ENCODE data around the gene KANSL1L. TPM values are rescaled to one million over a fixed set of nuclear protein-coding genes. Genes with fewer than 3 reads are reported as not detected.

The KANSL1L gene
- total and polyA plus RNA-seq, 9 of the 15 experiments (the other 6 are each of a cell fraction or from before 2014, with no cell fraction given): 1.3 to 6.7 (median 2.4) TPM

DNA sequence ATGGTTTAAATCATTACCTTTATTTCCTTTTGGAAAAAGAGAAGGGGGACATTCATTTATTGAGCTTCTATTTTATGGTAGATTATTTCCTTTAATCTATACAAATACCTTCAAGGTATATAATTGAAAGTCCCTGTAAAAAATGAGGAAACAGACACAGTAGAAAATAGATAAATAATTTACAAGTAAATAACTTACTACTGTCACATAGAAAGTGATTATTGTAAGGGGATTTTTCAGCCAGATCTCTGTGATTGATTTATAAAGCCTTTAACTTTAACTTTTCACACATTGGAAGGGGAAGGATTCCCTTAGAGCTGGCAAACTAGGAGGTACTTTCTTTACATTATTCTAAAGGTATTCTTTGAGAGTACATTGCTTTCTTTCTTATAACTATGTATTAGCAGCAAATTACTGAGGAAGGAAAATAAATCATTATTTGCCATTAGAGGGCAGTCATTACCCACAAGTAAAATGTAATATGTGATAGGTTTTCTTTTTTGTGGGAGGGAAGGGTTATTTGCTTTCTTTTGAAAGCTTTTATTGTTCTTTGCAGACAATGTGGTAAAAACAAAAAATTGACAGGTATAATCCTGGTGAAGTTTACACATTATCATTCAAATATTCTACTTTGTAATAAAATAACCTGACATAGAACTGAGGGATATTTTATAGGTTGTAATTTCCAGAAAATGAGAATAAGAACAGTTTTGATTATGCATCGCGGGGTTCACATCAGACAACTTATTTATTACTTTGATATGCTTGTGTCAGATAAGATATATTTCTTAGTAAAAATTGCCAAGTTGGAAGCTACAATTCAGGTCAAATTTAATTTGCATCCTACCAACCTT is 193.6 kb downstream of the KANSL1L start (continued):
- TF ChIP-seq, protein P1, sequence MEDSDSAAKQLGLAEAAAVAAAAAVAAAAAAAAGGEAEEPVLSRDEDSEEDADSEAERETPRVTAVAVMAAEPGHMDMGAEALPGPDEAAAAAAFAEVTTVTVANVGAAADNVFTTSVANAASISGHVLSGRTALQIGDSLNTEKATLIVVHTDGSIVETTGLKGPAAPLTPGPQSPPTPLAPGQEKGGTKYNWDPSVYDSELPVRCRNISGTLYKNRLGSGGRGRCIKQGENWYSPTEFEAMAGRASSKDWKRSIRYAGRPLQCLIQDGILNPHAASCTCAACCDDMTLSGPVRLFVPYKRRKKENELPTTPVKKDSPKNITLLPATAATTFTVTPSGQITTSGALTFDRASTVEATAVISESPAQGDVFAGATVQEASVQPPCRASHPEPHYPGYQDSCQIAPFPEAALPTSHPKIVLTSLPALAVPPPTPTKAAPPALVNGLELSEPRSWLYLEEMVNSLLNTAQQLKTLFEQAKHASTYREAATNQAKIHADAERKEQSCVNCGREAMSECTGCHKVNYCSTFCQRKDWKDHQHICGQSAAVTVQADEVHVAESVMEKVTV (CRISPR knock-in tag; IDR thresholded peaks at IDR 0.05): 0 out of 2 replicates have a peak, but pooled peaks have one; percentile 46
- 0 out of 2 replicates have a peak, but pooled peaks have one; percentile 30 for TF ChIP-seq SMC3 (conservative IDR thresholded peaks at IDR 0.05; ENCODE audit: insufficient read depth, low read depth, low read length)

DNA sequence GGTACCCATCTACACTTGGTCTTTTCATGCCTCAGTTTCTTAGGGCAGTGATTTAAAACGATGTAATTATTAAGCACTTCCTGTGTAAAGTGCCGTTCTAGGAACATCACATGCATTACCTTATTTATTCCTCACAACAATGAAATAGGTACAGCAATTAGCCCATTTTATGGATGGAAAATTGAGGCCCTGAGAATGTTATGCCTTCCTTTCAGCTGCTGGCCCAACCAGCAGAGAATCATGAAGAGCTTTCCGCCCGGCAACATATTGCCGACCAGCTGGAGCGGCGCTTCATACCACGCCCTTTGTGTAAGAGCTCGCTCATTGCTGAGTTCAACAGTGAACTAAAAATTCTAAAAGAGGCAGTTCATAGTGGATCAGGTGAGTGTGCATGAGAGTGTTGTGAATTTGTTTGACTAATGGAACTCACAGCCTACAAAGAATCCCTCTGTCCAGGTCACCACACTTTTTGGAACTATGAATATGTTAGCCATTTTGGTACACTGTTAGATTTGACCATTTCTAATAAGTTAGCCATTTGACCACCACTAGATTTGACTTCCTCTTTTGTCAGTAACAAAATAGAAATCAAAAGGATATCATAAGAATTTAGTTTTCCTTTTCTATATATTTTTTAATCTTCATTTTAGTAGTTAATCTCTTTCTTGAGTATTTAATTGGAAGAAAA is 194.4 kb downstream of the KANSL1L start:
- no peaks in the 10 kb centered on the region for H3K9me3 ChIP-seq (replicated peaks; ENCODE audit: control insufficient read depth, insufficient read depth, low read depth, low read length)
- H3K9ac ChIP-seq (ENCODE audit: insufficient read depth in 1 of 2, low read depth in 2 of 2, low read length in 2 of 2): no peak overlapping the region
- no TSS peak for BruUV-seq (replicated peaks)
- FAIRE-seq: no peak
- in situ Hi-C loops (cut with MboI): loop anchor here (5.0 kb wide), 1 partner anchor 220 kb away; no protein-coding TSS in a partner anchor
- no peak overlapping the region for H2AFZ ChIP-seq (ENCODE audit: low read depth, low read length)
- H3K4me3 ChIP-seq: no peak overlapping the region
- no peak overlapping the region for H3K27ac ChIP-seq (ENCODE audit: extremely low read depth, low read depth, low read length)
- CTCF ChIA-PET (ENCODE audit: low intra/inter-chr PET ratio): interaction anchor here (0.7 to 2.5 kb wide), 3 partner anchors 216 to 222 kb away, joined by 3 to 28 read pairs (median 11); no protein-coding TSS in a partner anchor
- intact Hi-C loops (cut with micrococcal nuclease): loop anchor here (1.0 to 5.0 kb wide), 2 partner anchors 95 to 218 kb away; no protein-coding TSS in a partner anchor
- no peaks in the 10 kb centered on the region for H3K4me1 ChIP-seq (replicated peaks in 1 of 2; ENCODE audit: control insufficient read depth in 2 of 2, insufficient read depth in 2 of 2, low read length in 2 of 2)
- DNase-seq (ENCODE audit: extremely low read depth in 1 of 4, low spot score in 3 of 4): no peak
- no peak for ATAC-seq
- POLR2A ChIA-PET: no interaction called here
- peaks cover 0 to 7% of the 10 kb centered on the region in 2 experiments; a peak in 1 of 5 replicates for H3K27me3 ChIP-seq (ENCODE audit: control insufficient read depth in 2 of 2, insufficient read depth in 2 of 2, low read length in 2 of 2)
- H3K36me3 ChIP-seq (ENCODE audit: control insufficient read depth, insufficient read depth, low read length): no peaks in the 10 kb centered on the region
- 2% methylated on average over 9 of the region's 9 CpGs for WGBS (ENCODE audit: insufficient coverage, low coverage, missing lambda C conversion rate)
- H3K79me2 ChIP-seq (ENCODE audit: control insufficient read depth, insufficient read depth, low read length): no peaks in the 10 kb centered on the region
- H4K20me1 ChIP-seq (replicated peaks; ENCODE audit: control insufficient read depth, insufficient read depth, low read length): no peaks in the 10 kb centered on the region
- no peaks in the 10 kb centered on the region for H3K9me1 ChIP-seq (ENCODE audit: control insufficient read depth, insufficient read depth, low read length)
- no peak overlapping the region for H3K4me2 ChIP-seq (ENCODE audit: insufficient read depth, low read length)
- TF ChIP-seq, protein P2, sequence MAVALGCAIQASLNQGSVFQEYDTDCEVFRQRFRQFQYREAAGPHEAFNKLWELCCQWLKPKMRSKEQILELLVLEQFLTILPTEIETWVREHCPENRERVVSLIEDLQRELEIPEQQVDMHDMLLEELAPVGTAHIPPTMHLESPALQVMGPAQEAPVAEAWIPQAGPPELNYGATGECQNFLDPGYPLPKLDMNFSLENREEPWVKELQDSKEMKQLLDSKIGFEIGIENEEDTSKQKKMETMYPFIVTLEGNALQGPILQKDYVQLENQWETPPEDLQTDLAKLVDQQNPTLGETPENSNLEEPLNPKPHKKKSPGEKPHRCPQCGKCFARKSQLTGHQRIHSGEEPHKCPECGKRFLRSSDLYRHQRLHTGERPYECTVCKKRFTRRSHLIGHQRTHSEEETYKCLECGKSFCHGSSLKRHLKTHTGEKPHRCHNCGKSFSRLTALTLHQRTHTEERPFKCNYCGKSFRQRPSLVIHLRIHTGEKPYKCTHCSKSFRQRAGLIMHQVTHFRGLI (CRISPR knock-in tag; IDR thresholded peaks at IDR 0.05): no peak
- TF ChIP-seq, protein P3, sequence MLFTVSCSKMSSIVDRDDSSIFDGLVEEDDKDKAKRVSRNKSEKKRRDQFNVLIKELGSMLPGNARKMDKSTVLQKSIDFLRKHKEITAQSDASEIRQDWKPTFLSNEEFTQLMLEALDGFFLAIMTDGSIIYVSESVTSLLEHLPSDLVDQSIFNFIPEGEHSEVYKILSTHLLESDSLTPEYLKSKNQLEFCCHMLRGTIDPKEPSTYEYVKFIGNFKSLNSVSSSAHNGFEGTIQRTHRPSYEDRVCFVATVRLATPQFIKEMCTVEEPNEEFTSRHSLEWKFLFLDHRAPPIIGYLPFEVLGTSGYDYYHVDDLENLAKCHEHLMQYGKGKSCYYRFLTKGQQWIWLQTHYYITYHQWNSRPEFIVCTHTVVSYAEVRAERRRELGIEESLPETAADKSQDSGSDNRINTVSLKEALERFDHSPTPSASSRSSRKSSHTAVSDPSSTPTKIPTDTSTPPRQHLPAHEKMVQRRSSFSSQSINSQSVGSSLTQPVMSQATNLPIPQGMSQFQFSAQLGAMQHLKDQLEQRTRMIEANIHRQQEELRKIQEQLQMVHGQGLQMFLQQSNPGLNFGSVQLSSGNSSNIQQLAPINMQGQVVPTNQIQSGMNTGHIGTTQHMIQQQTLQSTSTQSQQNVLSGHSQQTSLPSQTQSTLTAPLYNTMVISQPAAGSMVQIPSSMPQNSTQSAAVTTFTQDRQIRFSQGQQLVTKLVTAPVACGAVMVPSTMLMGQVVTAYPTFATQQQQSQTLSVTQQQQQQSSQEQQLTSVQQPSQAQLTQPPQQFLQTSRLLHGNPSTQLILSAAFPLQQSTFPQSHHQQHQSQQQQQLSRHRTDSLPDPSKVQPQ (CRISPR knock-in tag; IDR thresholded peaks at IDR 0.05; ENCODE audit: borderline replicate concordance): no peak
- TF ChIP-seq CBX8 (IDR thresholded peaks at IDR 0.05; ENCODE audit: borderline replicate concordance, extremely low read depth, low read depth, low read length, poor library complexity, severe bottlenecking) (no peak), C11orf30 (IDR thresholded peaks at IDR 0.05; ENCODE audit: low read depth) (no peak), TRIM28 (IDR thresholded peaks at IDR 0.05) (no peak), CAMTA2 (CRISPR knock-in tag; conservative IDR thresholded peaks at IDR 0.05) (no peak)
- TF ChIP-seq, protein P4, sequence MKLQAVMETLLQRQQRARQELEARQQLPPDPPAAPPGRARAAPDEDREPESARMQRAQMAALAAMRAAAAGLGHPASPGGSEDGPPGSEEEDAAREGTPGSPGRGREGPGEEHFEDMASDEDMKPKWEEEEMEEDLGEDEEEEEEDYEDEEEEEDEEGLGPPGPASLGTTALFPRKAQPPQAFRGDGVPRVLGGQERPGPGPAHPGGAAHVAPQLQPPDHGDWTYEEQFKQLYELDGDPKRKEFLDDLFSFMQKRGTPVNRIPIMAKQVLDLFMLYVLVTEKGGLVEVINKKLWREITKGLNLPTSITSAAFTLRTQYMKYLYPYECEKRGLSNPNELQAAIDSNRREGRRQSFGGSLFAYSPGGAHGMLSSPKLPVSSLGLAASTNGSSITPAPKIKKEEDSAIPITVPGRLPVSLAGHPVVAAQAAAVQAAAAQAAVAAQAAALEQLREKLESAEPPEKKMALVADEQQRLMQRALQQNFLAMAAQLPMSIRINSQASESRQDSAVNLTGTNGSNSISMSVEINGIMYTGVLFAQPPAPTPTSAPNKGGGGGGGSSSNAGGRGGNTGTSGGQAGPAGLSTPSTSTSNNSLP (IDR thresholded peaks at IDR 0.05; ENCODE audit: borderline replicate concordance, low read depth, low read length): no peak

Data from K562 (cell line).